B cell (primary cell): Measurements from ENCODE around the gene WDR36. TPM values are rescaled to one million over a fixed set of nuclear protein-coding genes. Genes with fewer than 3 reads are reported as not detected.

Source experiments
- ATAC-seq: fragments of 200-7000 bp; cut with Tn5 transposase; one replicate; pipeline ENCODE4 v1.10.0; 2021; ENCODE audit warnings: low read depth, mild to moderate bottlenecking, moderate number of reproducible peaks, moderate library complexity
- CTCF ChIA-PET: fragments of 350-600 bp; sonication (Branson Sonifier 250); formaldehyde crosslinking; loops from one replicate; lab custom pipeline; 2021; ENCODE audit warnings: antibody characterized with exemption, inconsistent platforms; lab: Charles Lee
- POLR2A ChIA-PET: fragments of 350-600 bp; sonication (Branson Sonifier 250); formaldehyde crosslinking; loops from one replicate; lab custom pipeline; 2021; ENCODE audit warnings: antibody characterized with exemption; lab: Charles Lee
- DNase-seq: peaks from one replicate; pipeline ENCODE4 v3.0.0; 2013
- H2AFZ ChIP-seq: 2 replicates; pipeline ENCODE4 v1.6.1; 2012; ENCODE audit warnings: mild to moderate bottlenecking, low read depth, low read length; ENCODE audit not compliant: insufficient read depth, poor library complexity, severe bottlenecking
- H3K27ac ChIP-seq, 2 donors: 1 replicate in 1 of 2; 2 replicates in 1 of 2; pipeline ENCODE4 v1.5.1; 2012 to 2013; ENCODE audit warnings: low read length in 2 of 2, mild to moderate bottlenecking in 2 of 2, moderate library complexity in 1 of 2
- H3K27me3 ChIP-seq, 4 experiments: fragments of 200-600 bp in 1 of 4; sonication (generic) in 1 of 4; replicated peaks in 1 of 4; 1 replicate in 2 of 4; 2 replicates in 2 of 4; pipeline versions ENCODE4 v1.6.1 to v1.7.0; 2013 to 2016; ENCODE audit warnings: low read length in 3 of 4, mild to moderate bottlenecking in 2 of 4, mixed read lengths in 1 of 4, moderate library complexity in 1 of 4; ENCODE audit not compliant: insufficient read depth in 4 of 4, control insufficient read depth in 3 of 4; ENCODE audit errors: control extremely low read depth in 1 of 4
- H3K36me3 ChIP-seq, 2 experiments: replicated peaks in 1 of 2; 1 replicate in 1 of 2; 2 replicates in 1 of 2; pipeline versions ENCODE4 v1.6.1 to v1.7.1; 2013; ENCODE audit warnings: low read length in 1 of 2; ENCODE audit not compliant: insufficient read depth in 2 of 2, control insufficient read depth in 1 of 2; ENCODE audit errors: control extremely low read depth in 1 of 2, extremely low read depth in 1 of 2
- H3K4me1 ChIP-seq, 2 donors: fragments of 200-600 bp in 1 of 2; sonication (generic) in 1 of 2; 1 replicate in 1 of 2; 2 replicates in 1 of 2; pipeline versions ENCODE4 v1.5.1 to v1.6.1; 2013 to 2017; ENCODE audit warnings: low read length in 2 of 2; ENCODE audit not compliant: control insufficient read depth in 2 of 2, insufficient read depth in 2 of 2
- H3K4me2 ChIP-seq: replicated peaks from 2 replicates; pipeline ENCODE3; 2012; ENCODE audit warnings: mild to moderate bottlenecking, low read depth, low read length; ENCODE audit not compliant: poor library complexity, severe bottlenecking
- H3K4me3 ChIP-seq, 5 experiments: fragments of 200-600 bp in 1 of 5; sonication (generic) in 1 of 5; 1 replicate in 3 of 5; 2 replicates in 2 of 5; pipeline versions ENCODE4 v1.5.1 to v1.7.0; 2011 to 2016; ENCODE audit warnings: low read length in 4 of 5, mild to moderate bottlenecking in 4 of 5, low read depth in 2 of 5, control low read depth in 1 of 5, moderate library complexity in 1 of 5; ENCODE audit not compliant: insufficient read depth in 1 of 5; ENCODE audit errors: control extremely low read depth in 1 of 5, extremely low read depth in 1 of 5
- H3K79me2 ChIP-seq: fragments of 200-600 bp; sonication (generic); one replicate; pipeline ENCODE4 v1.6.0; 2016; ENCODE audit warnings: low read length; ENCODE audit not compliant: control insufficient read depth, insufficient read depth
- H3K9ac ChIP-seq: fragments of 200-600 bp; sonication (generic); 2 replicates; pipeline ENCODE4 v1.6.1; 2017; ENCODE audit warnings: mild to moderate bottlenecking, low read length, moderate library complexity
- H3K9me3 ChIP-seq, 3 donors: one replicate each; pipeline versions ENCODE4 v1.6.1 to v1.7.1; 2013; ENCODE audit warnings: low read length in 2 of 3; ENCODE audit not compliant: control insufficient read depth in 2 of 3, insufficient read depth in 1 of 3; ENCODE audit errors: control extremely low read depth in 1 of 3
- H4K20me1 ChIP-seq: 2 replicates; pipeline ENCODE4 v1.6.0; 2012; ENCODE audit warnings: mild to moderate bottlenecking, low read length; ENCODE audit not compliant: insufficient read depth, control insufficient read depth, poor library complexity, severe bottlenecking
- H3K27ac Mint-ChIP-seq: one replicate; pipeline ENCODE4 v1.8.0; 2021; ENCODE audit warnings: mixed read lengths
- H3K27me3 Mint-ChIP-seq: one replicate; pipeline ENCODE4 v1.8.0; 2021; ENCODE audit warnings: mixed read lengths
- H3K4me1 Mint-ChIP-seq: one replicate; pipeline ENCODE4 v1.8.0; 2021; ENCODE audit warnings: mixed read lengths
- H3K4me3 Mint-ChIP-seq: one replicate; pipeline ENCODE4 v1.8.0; 2021; ENCODE audit warnings: mixed read lengths
- H3K9me3 Mint-ChIP-seq: one replicate; pipeline ENCODE4 v1.8.0; 2022; ENCODE audit warnings: mixed read lengths; ENCODE audit not compliant: insufficient read depth
- EZH2 ChIP-seq: IDR thresholded peaks from 2 replicates; pipeline ENCODE4 v1.6.1; 2012; ENCODE audit warnings: borderline replicate concordance, low read depth, mild to moderate bottlenecking, moderate library complexity, low read length; ENCODE audit not compliant: insufficient read depth, poor library complexity, severe bottlenecking
- WGBS: methylation state at CpG from one replicate; pipeline ENCODE4 v1.1.5; 2013; ENCODE audit warnings: missing lambda C conversion rate; ENCODE audit not compliant: insufficient coverage; 5-methylcytosine and 5-hydroxymethylcytosine counted together
- intact Hi-C: fragments of 100-400 bp; cut with micrococcal nuclease; formaldehyde crosslinking; loops from one replicate; pipeline ENCODE4 v1.10.0; 2022
- polyA plus RNA-seq: library from polyadenylated mRNA; depleted of rRNA; stranded (reverse); fragments of >200 nt; gene quantifications from 2 replicates; pipeline ENCODE4 v1.2.3, GENCODE V29; 2012
- total RNA-seq, 2 donors: library from RNA; stranded (reverse); fragments of 120-200 nt in 1 of 2; gene quantifications; 1 replicate in 1 of 2; 2 replicates in 1 of 2; pipeline versions ENCODE4 v1.2.3 to v1.2.4, GENCODE V29; 2013 to 2022
- TF ChIP-seq, protein P1 (sequence below): fragments of 200-600 bp; IDR thresholded peaks from one replicate; pipeline ENCODE4 v1.8.0; 2022; ENCODE audit warnings: antibody characterized with exemption, mild to moderate bottlenecking

WDR36 gene
- total and polyA plus RNA-seq, 2 donors (not counting 1 experiment from before 2014, with no cell fraction given): 6.0 to 35.2 TPM

GRCh38 chr5:111121926-111122325 is 29.8 kb downstream of the WDR36 start:
- no peak for DNase-seq
- ChIA-PET POLR2A (no interaction called here), CTCF (no interaction called here)
- intact Hi-C loops: loop anchor here (10.0 kb wide), 1 partner anchor 1663 kb away; no protein-coding TSS in a partner anchor
- no peaks in the 10 kb centered on the region for H3K27me3 Mint-ChIP-seq
- Histone ChIP-seq H3K36me3 (peaks cover 31 to 80% of the 10 kb centered on the region in 2 experiments), H3K27me3 (no peaks in the 10 kb centered on the region), H3K27ac (no peak overlapping the region), H4K20me1 (no peaks in the 10 kb centered on the region), H3K9me3 (no peaks in the 10 kb centered on the region), H3K4me1 (no peaks in the 10 kb centered on the region), H3K9ac (no peak overlapping the region), H3K79me2 (no peaks in the 10 kb centered on the region), H3K4me2 (no peak overlapping the region), H3K4me3 (no peak overlapping the region), H2AFZ (no peak overlapping the region)
- no peak for ATAC-seq
- TF ChIP-seq, protein P1, sequence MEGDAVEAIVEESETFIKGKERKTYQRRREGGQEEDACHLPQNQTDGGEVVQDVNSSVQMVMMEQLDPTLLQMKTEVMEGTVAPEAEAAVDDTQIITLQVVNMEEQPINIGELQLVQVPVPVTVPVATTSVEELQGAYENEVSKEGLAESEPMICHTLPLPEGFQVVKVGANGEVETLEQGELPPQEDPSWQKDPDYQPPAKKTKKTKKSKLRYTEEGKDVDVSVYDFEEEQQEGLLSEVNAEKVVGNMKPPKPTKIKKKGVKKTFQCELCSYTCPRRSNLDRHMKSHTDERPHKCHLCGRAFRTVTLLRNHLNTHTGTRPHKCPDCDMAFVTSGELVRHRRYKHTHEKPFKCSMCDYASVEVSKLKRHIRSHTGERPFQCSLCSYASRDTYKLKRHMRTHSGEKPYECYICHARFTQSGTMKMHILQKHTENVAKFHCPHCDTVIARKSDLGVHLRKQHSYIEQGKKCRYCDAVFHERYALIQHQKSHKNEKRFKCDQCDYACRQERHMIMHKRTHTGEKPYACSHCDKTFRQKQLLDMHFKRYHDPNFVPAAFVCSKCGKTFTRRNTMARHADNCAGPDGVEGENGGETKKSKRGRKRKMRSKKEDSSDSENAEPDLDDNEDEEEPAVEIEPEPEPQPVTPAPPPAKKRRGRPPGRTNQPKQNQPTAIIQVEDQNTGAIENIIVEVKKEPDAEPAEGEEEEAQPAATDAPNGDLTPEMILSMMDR: no peak
- no peak for TF ChIP-seq EZH2
- peaks cover 2% of the 10 kb centered on the region for H3K4me1 Mint-ChIP-seq
- no peak overlapping the region for H3K4me3 Mint-ChIP-seq
- H3K9me3 Mint-ChIP-seq: no peaks in the 10 kb centered on the region
- no peak overlapping the region for H3K27ac Mint-ChIP-seq

DNA sequence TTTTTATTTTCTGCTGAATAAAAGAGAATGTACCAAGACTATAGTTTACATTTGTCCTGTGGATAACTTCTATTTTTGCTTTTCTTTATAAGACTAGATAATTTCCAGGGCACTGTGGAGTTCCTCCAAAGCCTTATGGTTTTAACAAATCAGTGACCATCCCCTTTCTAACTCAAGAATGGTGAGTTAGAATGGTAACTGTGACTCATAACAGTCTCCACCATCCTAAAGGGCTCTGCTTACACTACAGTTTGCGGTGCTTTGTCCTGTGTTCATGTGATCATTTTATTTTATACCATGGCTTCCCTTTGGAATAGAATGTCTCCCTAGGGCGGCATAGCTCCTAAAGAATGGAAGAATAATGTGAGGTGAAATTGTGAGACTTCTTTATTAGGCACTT is 30.2 kb downstream of the WDR36 start:
- TF ChIP-seq, protein P1: no peak
- TF ChIP-seq EZH2: no peak
- H3K9me3 ChIP-seq: no peaks in the 10 kb centered on the region
- H3K4me2 ChIP-seq: no peak overlapping the region
- intact Hi-C loops: loop anchor here (10.0 kb wide), 1 partner anchor 1662 kb away; no protein-coding TSS in a partner anchor
- H3K4me1 ChIP-seq: no peaks in the 10 kb centered on the region
- no peaks in the 10 kb centered on the region for H3K27me3 ChIP-seq
- Mint-ChIP-seq H3K9me3 (no peaks in the 10 kb centered on the region), H3K4me1 (no peaks in the 10 kb centered on the region), H3K4me3 (no peak overlapping the region), H3K27ac (no peak overlapping the region), H3K27me3 (no peaks in the 10 kb centered on the region)
- ChIA-PET POLR2A (no interaction called here), CTCF (no interaction called here)
- H3K9ac ChIP-seq: no peak overlapping the region
- no peak overlapping the region for H2AFZ ChIP-seq
- no peaks in the 10 kb centered on the region for H4K20me1 ChIP-seq
- no CpG with 5 or more reads among the region's 2 CpGs for WGBS
- peaks cover 30 to 76% of the 10 kb centered on the region in 2 experiments for H3K36me3 ChIP-seq
- no peaks in the 10 kb centered on the region for H3K79me2 ChIP-seq
- no peak for ATAC-seq
- H3K4me3 ChIP-seq: no peak overlapping the region
- no peak overlapping the region for H3K27ac ChIP-seq
- DNase-seq: no peak
